ENCODE results near the gene SLC22A4.

Gene SLC22A4

GRCh38 chr5:132293992-132294727, at the start of gene SLC22A4:
TSS of gene SLC22A4 (plus strand) at chr5:132294394. CDS start at chr5:132294617, 223 bp downstream.
- peak; percentile 76 for DNase-seq

GRCh38 chr5:132245593-132245992, 48.6 kb upstream of the SLC22A4 start:
- DNase-seq: no peak

- DNase-seq: no peak
These were observed 47.4 kb upstream of the SLC22A4 start for GRCh38 chr5:132246806-132247205.

GRCh38 chr5:132250547-132250946, 43.6 kb upstream of the SLC22A4 start:
- DNase-seq: no peak

GRCh38 chr5:132251220-132251725, 42.9 kb upstream of the SLC22A4 start:
- DNase-seq: no peak

- no peak for DNase-seq
These were observed 41.2 kb upstream of the SLC22A4 start for GRCh38 chr5:132253008-132253441.

GRCh38 chr5:132253452-132254320, 40.5 kb upstream of the SLC22A4 start:
- no peak for DNase-seq

GRCh38 chr5:132254321-132254977, 39.7 kb upstream of the SLC22A4 start:
- no peak for DNase-seq

- no peak for DNase-seq
These were observed 38.0 kb upstream of the SLC22A4 start for GRCh38 chr5:132256086-132256782.

GRCh38 chr5:132256783-132257130, 37.4 kb upstream of the SLC22A4 start:
- DNase-seq: no peak

GRCh38 chr5:132257131-132258101, 36.8 kb upstream of the SLC22A4 start, which contains the start of gene PDLIM4:
TSS of gene PDLIM4 (plus strand) at chr5:132257696. CDS start at chr5:132257735, 39 bp downstream.
- no peak for DNase-seq

GRCh38 chr5:132258102-132259068, 35.8 kb upstream of the SLC22A4 start:
- no peak for DNase-seq

GRCh38 chr5:132259069-132259851, 34.9 kb upstream of the SLC22A4 start:
- DNase-seq: no peak

- DNase-seq: no peak
These were observed 34.1 kb upstream of the SLC22A4 start for GRCh38 chr5:132260051-132260450.

GRCh38 chr5:132260714-132261551, 33.3 kb upstream of the SLC22A4 start:
- no peak for DNase-seq

GRCh38 chr5:132261881-132262845, 32.0 kb upstream of the SLC22A4 start:
- DNase-seq: no peak

All from NCI-H1694 (cell line).